Measurements from ENCODE around the gene ZFPM1.

Gene ZFPM1

GRCh38 chr16:88539652-88540345, 86.7 kb downstream of the ZFPM1 start:
- no peaks in the 10 kb centered on the region for H3K79me2 ChIP-seq (ENCODE audit: low read length)
- H3K9ac ChIP-seq (ENCODE audit: low read length): no peak overlapping the region
- no peaks in the 10 kb centered on the region for H3K4me1 ChIP-seq (ENCODE audit: low read length)
- H3K27ac ChIP-seq (ENCODE audit: low read length): no peak overlapping the region
- no peaks in the 10 kb centered on the region for H4K20me1 ChIP-seq (ENCODE audit: insufficient read depth, low read length)
- no peak overlapping the region for H3K4me2 ChIP-seq (ENCODE audit: low read length)
- no peak overlapping the region for H2AFZ ChIP-seq (ENCODE audit: low read depth, low read length)
- TF ChIP-seq EZH2phosphoT487 (IDR thresholded peaks at IDR 0.05; ENCODE audit: low read depth): no peak
- TF ChIP-seq, protein P1, sequence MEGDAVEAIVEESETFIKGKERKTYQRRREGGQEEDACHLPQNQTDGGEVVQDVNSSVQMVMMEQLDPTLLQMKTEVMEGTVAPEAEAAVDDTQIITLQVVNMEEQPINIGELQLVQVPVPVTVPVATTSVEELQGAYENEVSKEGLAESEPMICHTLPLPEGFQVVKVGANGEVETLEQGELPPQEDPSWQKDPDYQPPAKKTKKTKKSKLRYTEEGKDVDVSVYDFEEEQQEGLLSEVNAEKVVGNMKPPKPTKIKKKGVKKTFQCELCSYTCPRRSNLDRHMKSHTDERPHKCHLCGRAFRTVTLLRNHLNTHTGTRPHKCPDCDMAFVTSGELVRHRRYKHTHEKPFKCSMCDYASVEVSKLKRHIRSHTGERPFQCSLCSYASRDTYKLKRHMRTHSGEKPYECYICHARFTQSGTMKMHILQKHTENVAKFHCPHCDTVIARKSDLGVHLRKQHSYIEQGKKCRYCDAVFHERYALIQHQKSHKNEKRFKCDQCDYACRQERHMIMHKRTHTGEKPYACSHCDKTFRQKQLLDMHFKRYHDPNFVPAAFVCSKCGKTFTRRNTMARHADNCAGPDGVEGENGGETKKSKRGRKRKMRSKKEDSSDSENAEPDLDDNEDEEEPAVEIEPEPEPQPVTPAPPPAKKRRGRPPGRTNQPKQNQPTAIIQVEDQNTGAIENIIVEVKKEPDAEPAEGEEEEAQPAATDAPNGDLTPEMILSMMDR (IDR thresholded peaks at IDR 0.05; ENCODE audit: low read depth, low read length): no peak
- no peaks in the 10 kb centered on the region for H3K27me3 ChIP-seq (ENCODE audit: low read depth, low read length)
- H3K4me3 ChIP-seq (ENCODE audit: low read length): no peak overlapping the region
- peaks cover 12% of the 10 kb centered on the region; the same call in 1 of the 2 replicates for H3K9me3 ChIP-seq (ENCODE audit: insufficient read depth, low read length)
- no peaks in the 10 kb centered on the region for H3K36me3 ChIP-seq (replicated peaks; ENCODE audit: low read depth, low read length)

- Histone ChIP-seq H3K36me3 (replicated peaks; ENCODE audit: low read depth, low read length) (no peaks in the 10 kb centered on the region), H3K27ac (ENCODE audit: low read length) (no peak overlapping the region), H2AFZ (ENCODE audit: low read depth, low read length) (no peak overlapping the region), H3K9me3 (ENCODE audit: insufficient read depth, low read length) (peaks cover 12% of the 10 kb centered on the region; the same call in 1 of the 2 replicates), H3K4me3 (ENCODE audit: low read length) (no peak overlapping the region), H4K20me1 (ENCODE audit: insufficient read depth, low read length) (no peaks in the 10 kb centered on the region), H3K79me2 (ENCODE audit: low read length) (no peaks in the 10 kb centered on the region), H3K27me3 (ENCODE audit: low read depth, low read length) (no peaks in the 10 kb centered on the region), H3K4me2 (ENCODE audit: low read length) (no peak overlapping the region), H3K4me1 (ENCODE audit: low read length) (no peaks in the 10 kb centered on the region), H3K9ac (ENCODE audit: low read length) (no peak overlapping the region)
- TF ChIP-seq EZH2phosphoT487 (IDR thresholded peaks at IDR 0.05; ENCODE audit: low read depth): no peak
- TF ChIP-seq, protein P1 (IDR thresholded peaks at IDR 0.05; ENCODE audit: low read depth, low read length): no peak
Measured at GRCh38 chr16:88540346-88540977, 87.4 kb downstream of the ZFPM1 start.

DNA sequence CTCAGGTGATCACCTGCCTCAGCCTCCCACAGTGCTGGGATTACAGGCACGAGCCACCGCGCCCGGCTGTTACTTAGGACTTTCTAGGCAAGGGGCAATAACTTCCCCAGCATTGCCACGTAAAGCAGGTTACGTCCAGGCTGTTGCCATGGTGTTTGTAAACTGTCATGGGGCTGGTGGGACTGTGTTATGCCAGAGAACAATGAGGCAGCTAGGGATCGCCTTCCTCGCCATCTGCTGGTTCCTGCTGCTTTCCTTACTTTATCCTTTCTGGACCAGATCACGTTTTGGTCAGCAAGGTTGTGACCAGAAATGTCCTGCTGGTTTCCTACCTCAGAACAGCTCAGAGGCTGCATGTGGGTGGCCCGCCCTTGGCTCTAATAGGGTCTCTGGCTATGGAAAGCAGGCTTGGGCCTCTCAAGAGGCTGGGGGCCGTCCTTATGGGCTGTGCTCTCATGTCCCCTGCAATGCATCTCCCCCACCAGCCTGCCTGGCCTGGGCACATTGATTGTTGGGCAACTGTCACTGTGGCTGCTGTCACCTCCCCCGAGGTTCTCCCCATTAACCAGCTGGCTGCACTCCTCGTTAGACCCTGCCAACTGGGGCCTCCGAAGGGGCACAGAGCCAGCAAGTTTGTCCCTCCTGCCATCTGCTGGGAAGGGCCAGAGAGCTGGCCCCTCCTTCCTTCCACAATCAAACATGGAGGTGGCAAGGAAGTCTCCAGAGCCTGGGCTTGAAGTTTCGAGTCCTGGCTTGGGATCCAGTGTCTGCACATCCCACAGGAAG, 88.9 kb downstream of the ZFPM1 start:
- TF ChIP-seq, protein P1 (IDR thresholded peaks at IDR 0.05; ENCODE audit: low read depth, low read length): no peak
- TF ChIP-seq EZH2phosphoT487 (IDR thresholded peaks at IDR 0.05; ENCODE audit: low read depth): no peak
- Histone ChIP-seq H3K4me3 (ENCODE audit: low read length) (no peak overlapping the region), H2AFZ (ENCODE audit: low read depth, low read length) (no peak overlapping the region), H3K36me3 (replicated peaks; ENCODE audit: low read depth, low read length) (no peaks in the 10 kb centered on the region), H3K4me1 (ENCODE audit: low read length) (no peaks in the 10 kb centered on the region), H3K9me3 (ENCODE audit: insufficient read depth, low read length) (peaks cover 12% of the 10 kb centered on the region; the same call in 1 of the 2 replicates), H4K20me1 (ENCODE audit: insufficient read depth, low read length) (no peaks in the 10 kb centered on the region), H3K27me3 (ENCODE audit: low read depth, low read length) (no peaks in the 10 kb centered on the region), H3K27ac (ENCODE audit: low read length) (no peak overlapping the region), H3K9ac (ENCODE audit: low read length) (no peak overlapping the region), H3K79me2 (ENCODE audit: low read length) (no peaks in the 10 kb centered on the region), H3K4me2 (ENCODE audit: low read length) (no peak overlapping the region)

Measured in OCI-LY3 (cell line).